ENCODE data around the gene ANTKMT.
"Not testable (repeated sequence)": the region's sequence is repeated elsewhere in the genome, so short reads cannot be mapped to it uniquely, and the experiment has no call there.

ANTKMT gene

DNA sequence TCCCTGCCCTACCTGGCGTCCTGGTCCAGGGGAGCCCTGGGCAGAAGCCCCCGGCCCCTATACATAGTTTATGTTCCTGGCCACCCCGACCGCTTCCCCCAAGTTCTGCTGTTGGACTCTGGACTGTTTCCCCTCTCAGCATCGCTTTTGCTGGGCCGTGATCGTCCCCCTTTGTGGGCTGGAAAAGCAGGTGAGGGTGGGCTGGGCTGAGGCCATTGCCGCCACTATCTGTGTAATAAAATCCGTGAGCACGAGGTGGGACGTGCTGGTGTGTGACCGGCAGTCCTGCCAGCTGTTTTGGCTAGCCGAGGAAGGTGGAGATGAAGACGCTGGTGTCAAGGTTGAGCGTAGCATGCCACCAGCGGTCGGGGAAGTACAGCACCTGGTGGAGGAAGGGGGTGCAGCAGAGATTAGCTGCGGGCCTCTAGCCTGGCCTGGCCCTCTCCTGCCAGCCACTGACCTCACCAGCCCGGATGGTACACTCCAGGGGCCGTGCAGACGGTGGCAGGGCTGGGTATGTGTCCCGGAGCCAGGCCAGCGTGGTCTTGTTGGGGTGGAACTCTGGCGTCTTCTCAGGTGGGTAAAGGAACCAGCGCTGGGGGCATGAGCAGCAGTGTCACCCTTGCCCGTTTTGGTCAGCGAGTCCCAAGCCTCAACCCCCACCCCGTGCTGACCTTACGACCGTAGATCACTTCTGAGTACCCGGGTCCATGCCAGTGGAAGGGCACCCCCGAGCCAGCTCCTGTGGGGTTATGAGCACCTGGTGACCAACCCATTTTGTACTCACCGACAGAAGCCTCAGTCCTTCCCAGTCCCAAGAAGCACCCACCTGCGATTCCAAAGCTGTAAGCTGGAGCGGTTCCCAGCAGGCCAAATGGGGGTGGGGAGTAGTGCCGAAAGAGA is 38.2 kb upstream of the ANTKMT start:
- Histone ChIP-seq H3K36me3 (ENCODE audit: control insufficient read depth, insufficient read depth, low read length) (peaks cover 45% of the 10 kb centered on the region), H3K27ac (ENCODE audit: low read depth, low read length) (no peak overlapping the region), H3K27me3 (ENCODE audit: control insufficient read depth, insufficient read depth, low read length) (no peaks in the 10 kb centered on the region), H3K9ac (ENCODE audit: low read depth, low read length) (no peak overlapping the region), H3K9me3 (ENCODE audit: control insufficient read depth, insufficient read depth, low read length) (no peaks in the 10 kb centered on the region), H3K4me1 (ENCODE audit: control insufficient read depth, insufficient read depth, low read length) (peaks cover 20% of the 10 kb centered on the region), H3K4me3 (ENCODE audit: low read depth, low read length) (peak overlapping the region; percentile 90)

DNA sequence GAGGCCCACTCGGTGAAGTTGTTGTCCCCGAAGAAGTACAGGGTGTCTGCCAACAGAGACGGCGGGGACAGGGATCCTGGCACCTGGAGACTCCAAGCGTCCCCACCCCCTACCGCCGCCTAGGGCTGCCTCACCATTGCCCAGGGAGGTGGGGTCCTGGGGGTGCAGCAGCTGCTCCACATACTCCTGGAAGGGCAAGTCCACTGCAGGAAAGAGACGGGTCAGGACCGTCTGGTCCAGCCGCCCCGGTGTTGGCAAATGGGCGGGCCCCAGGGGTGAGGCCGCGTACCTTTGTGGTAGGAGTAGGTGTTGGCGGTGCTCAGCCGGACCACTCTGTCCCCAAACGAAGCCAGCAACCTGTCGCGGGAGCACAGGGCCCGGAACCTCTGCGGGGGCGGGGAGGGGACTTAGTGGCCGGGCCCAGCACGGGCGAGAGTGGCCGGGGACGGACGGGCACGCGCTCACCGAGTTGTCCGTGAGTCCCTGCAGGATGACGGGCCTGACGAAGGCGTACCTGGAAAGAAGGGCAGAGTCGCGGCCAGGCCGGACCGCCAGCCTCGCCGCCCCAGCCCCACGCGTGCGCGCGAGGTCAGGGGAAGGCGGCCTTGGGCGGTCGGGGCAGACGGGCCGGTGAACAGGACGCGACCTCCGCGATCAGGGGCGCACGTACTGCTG is 37.4 kb upstream of the ANTKMT start:
- Histone ChIP-seq H3K9me3 (ENCODE audit: control insufficient read depth, insufficient read depth, low read length) (no peaks in the 10 kb centered on the region), H3K4me3 (ENCODE audit: low read depth, low read length) (peak overlapping the region; percentile 90), H3K36me3 (ENCODE audit: control insufficient read depth, insufficient read depth, low read length) (peaks cover 49% of the 10 kb centered on the region), H3K9ac (ENCODE audit: low read depth, low read length) (peak overlapping the region; percentile 80), H3K27ac (ENCODE audit: low read depth, low read length) (peak overlapping the region; percentile 76), H3K27me3 (ENCODE audit: control insufficient read depth, insufficient read depth, low read length) (no peaks in the 10 kb centered on the region), H3K4me1 (ENCODE audit: control insufficient read depth, insufficient read depth, low read length) (peaks cover 19% of the 10 kb centered on the region)

DNA sequence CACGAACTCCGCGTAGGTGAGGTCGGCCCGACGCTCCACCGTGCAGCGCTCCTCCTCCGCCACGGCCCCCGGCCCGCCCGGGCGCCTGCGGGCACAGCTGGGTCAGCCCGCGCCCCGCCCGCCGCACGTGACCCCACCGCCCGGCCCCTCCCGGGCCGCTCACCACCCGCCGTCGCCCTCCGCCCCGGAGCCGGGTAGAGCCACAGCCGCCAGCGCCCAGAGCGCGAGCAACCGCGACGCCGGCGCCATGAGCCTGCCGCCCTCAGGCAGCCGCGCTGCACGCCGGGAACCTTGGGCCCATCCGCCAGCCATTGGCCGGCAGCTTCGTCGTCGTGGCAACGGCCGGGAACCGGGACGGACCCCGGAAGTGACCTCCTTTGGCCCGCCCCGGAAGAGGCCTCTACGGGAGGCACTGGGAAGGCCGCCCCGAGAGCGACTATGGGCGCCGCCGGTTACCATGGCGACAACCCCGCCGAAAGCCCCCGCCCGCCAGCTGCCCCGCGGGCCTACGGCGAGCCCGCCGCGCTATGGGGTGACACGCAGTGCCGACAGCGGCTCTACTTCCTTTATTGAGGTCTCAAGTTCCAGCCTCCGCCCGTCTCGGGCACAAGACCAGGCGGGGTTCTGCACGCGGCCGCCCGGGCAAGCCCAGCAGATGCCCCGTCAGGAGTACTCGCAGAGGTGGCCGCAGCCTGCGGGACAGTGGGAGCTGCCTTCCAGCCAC is 36.7 kb upstream of the ANTKMT start, which contains the start of gene JMJD8:
Gene JMJD8, minus strand, starts transcription at position 264 of the 724 bp plus-strand sequence. Its CDS starts 15 bp downstream, at position 249.
- Histone ChIP-seq H3K4me1 (ENCODE audit: control insufficient read depth, insufficient read depth, low read length) (peaks cover 13% of the 10 kb centered on the region), H3K4me3 (ENCODE audit: low read depth, low read length) (peak within 1 kb of the TSS; percentile 90), H3K9me3 (ENCODE audit: control insufficient read depth, insufficient read depth, low read length) (no peaks in the 10 kb centered on the region), H3K27ac (ENCODE audit: low read depth, low read length) (peak within 1 kb of the TSS; percentile 76), H3K9ac (ENCODE audit: low read depth, low read length) (peak within 1 kb of the TSS; percentile 80), H3K27me3 (ENCODE audit: control insufficient read depth, insufficient read depth, low read length) (no peaks in the 10 kb centered on the region), H3K36me3 (ENCODE audit: control insufficient read depth, insufficient read depth, low read length) (peaks cover 49% of the 10 kb centered on the region)

DNA sequence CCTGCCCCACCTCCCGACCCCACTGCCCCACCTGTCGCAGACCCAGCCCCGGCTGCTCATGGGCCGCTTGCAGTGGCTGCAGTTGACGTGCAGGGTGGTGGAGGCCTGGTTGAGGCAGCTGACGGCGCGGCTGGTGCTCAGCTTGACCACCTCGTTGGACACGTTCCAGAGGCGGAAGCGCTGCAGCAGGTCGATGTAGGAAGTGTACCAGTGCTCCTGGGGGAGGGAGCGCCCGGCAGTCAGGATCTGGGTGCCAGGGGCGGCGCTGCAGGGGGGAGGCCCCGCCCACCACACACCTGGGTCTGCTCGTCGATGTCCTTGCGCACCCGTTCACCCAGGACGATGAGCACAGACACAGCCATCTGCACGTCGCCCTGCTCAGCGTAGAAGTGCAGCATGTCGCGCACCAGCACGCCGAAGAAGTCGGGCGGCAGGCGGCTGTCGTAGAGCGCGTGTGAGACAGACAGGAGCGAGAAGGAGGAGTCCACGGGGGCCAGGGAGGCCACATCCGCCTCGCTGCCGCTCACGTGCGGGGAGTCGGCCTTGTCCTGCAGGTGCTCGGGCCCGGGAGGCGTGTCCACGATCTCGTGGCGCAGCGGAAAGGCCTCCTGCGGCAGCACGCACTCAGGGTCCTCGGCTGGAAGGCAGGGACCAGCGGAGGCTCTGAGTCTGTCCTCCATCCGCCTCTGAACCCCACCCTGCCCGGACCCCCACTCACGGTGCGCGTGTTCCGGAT is 35.8 kb upstream of the ANTKMT start:
- no peak overlapping the region for H3K27ac ChIP-seq (ENCODE audit: low read depth, low read length)
- H3K4me1 ChIP-seq (ENCODE audit: control insufficient read depth, insufficient read depth, low read length) = peaks cover 16% of the 10 kb centered on the region
- H3K36me3 ChIP-seq (ENCODE audit: control insufficient read depth, insufficient read depth, low read length) = peaks cover 49% of the 10 kb centered on the region
- H3K27me3 ChIP-seq (ENCODE audit: control insufficient read depth, insufficient read depth, low read length) = no peaks in the 10 kb centered on the region
- H3K9me3 ChIP-seq (ENCODE audit: control insufficient read depth, insufficient read depth, low read length) = no peaks in the 10 kb centered on the region
- H3K4me3 ChIP-seq (ENCODE audit: low read depth, low read length) = no peak overlapping the region
- no peak overlapping the region for H3K9ac ChIP-seq (ENCODE audit: low read depth, low read length)

DNA sequence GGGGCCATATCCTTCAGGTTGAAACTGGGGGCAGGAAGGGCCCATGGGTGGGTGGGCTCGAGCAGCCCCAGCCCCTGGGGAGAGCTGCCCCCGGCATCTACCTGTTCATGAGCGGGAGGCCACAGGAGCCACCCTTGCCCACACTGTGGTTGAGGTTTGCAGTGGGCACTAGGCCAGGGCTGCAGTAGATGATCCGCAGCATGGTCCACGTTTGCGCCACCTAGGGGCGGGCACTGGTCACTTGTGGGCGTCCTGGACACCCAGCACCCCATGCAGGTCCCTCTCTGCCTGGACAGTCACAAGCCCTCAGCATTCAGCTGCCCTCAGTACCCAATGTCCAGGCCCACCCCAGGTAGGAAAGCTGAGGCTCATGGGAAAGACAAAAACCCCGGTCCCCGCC is 35.0 kb upstream of the ANTKMT start:
- no peak overlapping the region for H3K4me3 ChIP-seq (ENCODE audit: low read depth, low read length)
- H3K36me3 ChIP-seq (ENCODE audit: control insufficient read depth, insufficient read depth, low read length) = peaks cover 49% of the 10 kb centered on the region
- no peaks in the 10 kb centered on the region for H3K9me3 ChIP-seq (ENCODE audit: control insufficient read depth, insufficient read depth, low read length)
- H3K9ac ChIP-seq (ENCODE audit: low read depth, low read length) = no peak overlapping the region
- H3K27me3 ChIP-seq (ENCODE audit: control insufficient read depth, insufficient read depth, low read length) = 0 out of 2 replicates have a peak, but pooled peaks cover 2% of the 10 kb centered on the region
- H3K27ac ChIP-seq (ENCODE audit: low read depth, low read length) = no peak overlapping the region
- peaks cover 16% of the 10 kb centered on the region for H3K4me1 ChIP-seq (ENCODE audit: control insufficient read depth, insufficient read depth, low read length)

DNA sequence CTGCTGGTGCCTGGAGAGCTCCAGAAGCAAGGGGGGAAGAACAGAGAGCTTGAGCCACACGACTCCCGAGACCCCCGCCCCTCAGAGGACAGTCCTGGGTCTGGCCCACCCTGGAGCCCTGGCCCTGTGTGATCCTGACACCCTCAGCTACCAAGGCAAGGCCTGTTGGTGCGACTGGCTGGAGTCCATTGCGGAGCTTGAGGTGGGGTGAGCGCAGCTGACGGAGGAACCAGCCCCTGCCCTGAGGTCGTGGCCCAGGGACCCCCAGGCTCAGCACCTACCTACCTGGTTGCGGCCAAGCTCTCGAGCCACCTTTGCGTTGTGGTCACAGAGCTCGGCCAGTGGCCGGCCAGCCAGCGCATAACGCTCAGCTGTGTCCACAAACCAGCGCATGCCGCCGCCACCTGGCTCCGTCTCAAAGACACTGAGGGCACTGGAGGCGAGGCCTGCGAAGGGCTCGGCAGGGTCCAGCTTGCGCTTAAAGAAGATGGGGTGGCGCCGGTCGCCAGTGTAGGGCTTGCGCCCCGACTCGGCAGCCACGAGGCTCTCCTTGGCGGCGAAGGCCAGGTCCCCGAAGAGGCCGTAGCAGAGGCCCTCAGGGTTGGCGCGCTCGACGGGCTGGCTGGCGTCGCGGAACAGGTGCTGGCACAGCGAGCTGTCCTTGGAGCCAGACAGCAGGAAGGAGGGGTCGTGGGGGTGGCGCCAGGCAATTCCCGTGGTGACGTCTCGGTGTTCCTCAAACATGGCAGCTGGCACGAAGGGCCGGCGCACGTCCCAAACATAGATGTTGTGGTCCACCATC is 34.3 kb upstream of the ANTKMT start:
- Histone ChIP-seq H3K36me3 (ENCODE audit: control insufficient read depth, insufficient read depth, low read length) (peaks cover 45% of the 10 kb centered on the region), H3K27me3 (ENCODE audit: control insufficient read depth, insufficient read depth, low read length) (0 out of 2 replicates have a peak, but pooled peaks cover 6% of the 10 kb centered on the region), H3K4me1 (ENCODE audit: control insufficient read depth, insufficient read depth, low read length) (peaks cover 9% of the 10 kb centered on the region), H3K9ac (ENCODE audit: low read depth, low read length) (no peak overlapping the region), H3K27ac (ENCODE audit: low read depth, low read length) (no peak overlapping the region), H3K4me3 (ENCODE audit: low read depth, low read length) (no peak overlapping the region), H3K9me3 (ENCODE audit: control insufficient read depth, insufficient read depth, low read length) (no peaks in the 10 kb centered on the region)

DNA sequence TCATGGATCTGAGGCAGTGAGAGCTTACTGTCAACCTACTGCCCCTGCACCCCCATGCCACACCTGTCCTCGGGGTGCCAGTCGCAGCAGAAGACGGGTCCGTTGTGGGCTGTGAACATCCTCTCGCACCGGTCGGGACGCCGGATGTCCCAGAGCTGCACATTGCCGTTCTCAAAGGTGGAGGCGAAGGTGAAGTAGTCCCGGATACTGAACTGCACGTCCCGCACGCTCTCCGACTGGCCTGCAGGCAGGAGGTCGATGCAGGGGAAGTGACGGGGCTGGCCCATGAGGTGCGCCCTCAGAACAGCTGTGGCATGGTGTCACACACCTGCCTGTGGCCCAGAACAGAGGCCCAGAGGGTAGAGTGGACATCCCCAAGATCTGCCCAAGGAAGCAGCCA is 33.4 kb upstream of the ANTKMT start:
- H3K36me3 ChIP-seq (ENCODE audit: control insufficient read depth, insufficient read depth, low read length) = peaks cover 36% of the 10 kb centered on the region
- no peak overlapping the region for H3K9ac ChIP-seq (ENCODE audit: low read depth, low read length)
- peaks cover 9% of the 10 kb centered on the region for H3K4me1 ChIP-seq (ENCODE audit: control insufficient read depth, insufficient read depth, low read length)
- H3K27me3 ChIP-seq (ENCODE audit: control insufficient read depth, insufficient read depth, low read length) = peaks cover 14% of the 10 kb centered on the region
- no peak overlapping the region for H3K27ac ChIP-seq (ENCODE audit: low read depth, low read length)
- H3K4me3 ChIP-seq (ENCODE audit: low read depth, low read length) = no peak overlapping the region
- no peaks in the 10 kb centered on the region for H3K9me3 ChIP-seq (ENCODE audit: control insufficient read depth, insufficient read depth, low read length)

DNA sequence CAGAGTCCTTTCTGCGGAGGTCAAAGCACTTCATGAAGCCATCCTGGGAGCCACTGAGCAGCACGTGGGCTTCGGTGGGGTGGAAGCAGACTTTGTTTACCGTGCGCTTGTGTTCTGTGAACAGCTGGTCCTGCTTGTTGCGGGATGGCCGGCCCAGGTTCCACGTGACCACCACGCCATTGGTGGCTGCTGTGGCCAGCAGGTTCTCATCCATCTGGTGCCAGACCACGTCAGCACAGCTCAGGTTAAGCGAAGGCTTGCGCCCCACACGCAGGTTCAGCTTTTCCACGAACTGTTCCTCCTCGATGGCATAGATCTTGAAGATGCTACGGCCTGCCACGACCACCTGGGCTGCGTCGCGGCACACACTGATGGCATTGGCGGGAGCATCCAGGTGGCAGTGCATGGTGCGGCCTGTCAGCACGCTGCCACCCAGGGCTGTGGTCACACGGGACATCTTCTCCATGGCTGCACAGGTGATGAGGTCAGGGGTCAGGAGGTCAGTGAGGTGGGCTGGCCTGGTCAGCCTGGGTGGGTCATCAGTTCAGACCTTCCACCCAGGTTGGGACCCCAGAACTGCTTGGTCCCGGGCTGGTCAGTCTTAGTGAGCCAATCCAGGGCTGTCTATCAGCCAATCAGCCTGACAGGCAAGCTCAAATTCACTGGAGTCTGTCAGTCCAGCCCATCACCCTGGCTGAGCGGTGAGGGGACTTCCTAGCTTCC is 31.6 kb upstream of the ANTKMT start:
- H3K4me1 ChIP-seq (ENCODE audit: control insufficient read depth, insufficient read depth, low read length) = peaks cover 4% of the 10 kb centered on the region; the same call in 1 of the 2 replicates
- no peaks in the 10 kb centered on the region for H3K9me3 ChIP-seq (ENCODE audit: control insufficient read depth, insufficient read depth, low read length)
- peaks cover 26% of the 10 kb centered on the region for H3K36me3 ChIP-seq (ENCODE audit: control insufficient read depth, insufficient read depth, low read length)
- peak overlapping the region; percentile 79; the same call in 1 of the 2 replicates for H3K9ac ChIP-seq (ENCODE audit: low read depth, low read length)
- peaks cover 29% of the 10 kb centered on the region for H3K27me3 ChIP-seq (ENCODE audit: control insufficient read depth, insufficient read depth, low read length)
- H3K4me3 ChIP-seq (ENCODE audit: low read depth, low read length) = peak overlapping the region; percentile 93
- peak overlapping the region; percentile 82 for H3K27ac ChIP-seq (ENCODE audit: low read depth, low read length)

DNA sequence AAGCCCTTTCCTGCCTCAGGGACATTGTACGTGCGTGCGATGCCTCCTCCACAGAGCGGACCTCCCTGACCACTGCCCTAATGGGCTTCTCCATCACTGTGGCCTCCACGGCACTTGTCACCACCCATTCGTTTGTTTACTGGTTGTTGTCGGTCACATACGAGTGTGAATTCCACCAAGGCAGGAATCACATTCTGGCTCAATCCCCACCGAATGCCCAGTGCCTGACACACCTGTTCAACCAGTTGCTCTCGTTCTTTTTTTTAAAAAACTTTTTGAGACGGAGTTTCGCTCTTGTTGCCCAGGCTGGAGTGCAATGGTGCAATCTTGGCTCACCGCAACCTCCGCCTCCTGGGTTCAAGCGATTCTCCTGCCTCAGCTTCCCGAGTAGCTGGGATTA is 29.7 kb upstream of the ANTKMT start:
- Histone ChIP-seq H3K27me3 (ENCODE audit: control insufficient read depth, insufficient read depth, low read length) (peaks cover 46% of the 10 kb centered on the region), H3K36me3 (ENCODE audit: control insufficient read depth, insufficient read depth, low read length) (peaks cover 18% of the 10 kb centered on the region)
- H3K4me1 ChIP-seq (ENCODE audit: control insufficient read depth, insufficient read depth, low read length); H3K4me3 ChIP-seq (ENCODE audit: low read depth, low read length); H3K9ac ChIP-seq (ENCODE audit: low read depth, low read length); H3K27ac ChIP-seq (ENCODE audit: low read depth, low read length); H3K9me3 ChIP-seq (ENCODE audit: control insufficient read depth, insufficient read depth, low read length): not testable (repeated sequence)
